A673 (cell line): ENCODE data around the gene MID1.

ENCODE experiments used
- CTCF ChIP-seq: fragments of 300-800, 200-600 bp; sonication (generic); conservative IDR thresholded peaks from 2 replicates; pipeline ENCODE4 v1.5.1; 2017; ENCODE audit warnings: low read depth, mild to moderate bottlenecking, antibody characterized with exemption, low read length, moderate library complexity, mixed read lengths
- EZH2 ChIP-seq: fragments of 200-600 bp; sonication (generic); IDR thresholded peaks from 2 replicates; pipeline ENCODE4 v1.6.1; 2017; ENCODE audit warnings: borderline replicate concordance, low read depth, mild to moderate bottlenecking, mixed read lengths, antibody characterized with exemption, low read length; ENCODE audit not compliant: poor library complexity, severe bottlenecking

- TF ChIP-seq CTCF, result no peak
- TF ChIP-seq EZH2, result no peak
Measured at GRCh38 chrX:10519278-10519677, 101.1 kb downstream of the MID1 start.
